ENCODE measurements around the gene DAB2IP.
A peak's percentile ranks its signal among the peaks of the same experiment; 100 is the strongest.

Gene DAB2IP

GRCh38 chr9:121613009-121613752 lies 38.3 kb upstream of the DAB2IP start (continued):
- no peak for TF ChIP-seq SALL2 (tag by site-specific recombination; IDR thresholded peaks at IDR 0.05; ENCODE audit: borderline replicate concordance)
- TF ChIP-seq PRDM10 (tag by site-specific recombination; IDR thresholded peaks at IDR 0.05): no peak
- no peak for TF ChIP-seq ZNF707 (tag by site-specific recombination; IDR thresholded peaks at IDR 0.05)
- no peak for TF ChIP-seq ZNF416 (tag by site-specific recombination; IDR thresholded peaks at IDR 0.05)
- TF ChIP-seq ZNF214 (tag by site-specific recombination; IDR thresholded peaks at IDR 0.05; ENCODE audit: borderline replicate concordance): no peak
- TF ChIP-seq SP7 (tag by site-specific recombination; IDR thresholded peaks at IDR 0.05): peak; percentile 84
- TF ChIP-seq ZNF791 (tag by site-specific recombination; IDR thresholded peaks at IDR 0.05): no peak
- TF ChIP-seq OSR2 (tag by site-specific recombination; IDR thresholded peaks at IDR 0.05): peak; percentile 81
- no peak for TF ChIP-seq ZNF169 (tag by site-specific recombination; IDR thresholded peaks at IDR 0.05)
- TF ChIP-seq, protein P1, sequence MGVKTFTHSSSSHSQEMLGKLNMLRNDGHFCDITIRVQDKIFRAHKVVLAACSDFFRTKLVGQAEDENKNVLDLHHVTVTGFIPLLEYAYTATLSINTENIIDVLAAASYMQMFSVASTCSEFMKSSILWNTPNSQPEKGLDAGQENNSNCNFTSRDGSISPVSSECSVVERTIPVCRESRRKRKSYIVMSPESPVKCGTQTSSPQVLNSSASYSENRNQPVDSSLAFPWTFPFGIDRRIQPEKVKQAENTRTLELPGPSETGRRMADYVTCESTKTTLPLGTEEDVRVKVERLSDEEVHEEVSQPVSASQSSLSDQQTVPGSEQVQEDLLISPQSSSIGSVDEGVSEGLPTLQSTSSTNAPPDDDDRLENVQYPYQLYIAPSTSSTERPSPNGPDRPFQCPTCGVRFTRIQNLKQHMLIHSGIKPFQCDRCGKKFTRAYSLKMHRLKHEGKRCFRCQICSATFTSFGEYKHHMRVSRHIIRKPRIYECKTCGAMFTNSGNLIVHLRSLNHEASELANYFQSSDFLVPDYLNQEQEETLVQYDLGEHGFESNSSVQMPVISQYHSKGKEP (tag by site-specific recombination; IDR thresholded peaks at IDR 0.05): no peak; the same call in 1 of the 2 replicates
- TF ChIP-seq MEIS1 (CRISPR knock-in tag; IDR thresholded peaks at IDR 0.05; ENCODE audit: borderline replicate concordance): peak; percentile 91
- no peak for TF ChIP-seq PRDM1 (tag by site-specific recombination; IDR thresholded peaks at IDR 0.05)
- no peak for TF ChIP-seq ZNF19 (tag by site-specific recombination; IDR thresholded peaks at IDR 0.05; ENCODE audit: low read depth)
- no peak for TF ChIP-seq ZNF140 (tag by site-specific recombination; IDR thresholded peaks at IDR 0.05)
- TF ChIP-seq, protein P2, sequence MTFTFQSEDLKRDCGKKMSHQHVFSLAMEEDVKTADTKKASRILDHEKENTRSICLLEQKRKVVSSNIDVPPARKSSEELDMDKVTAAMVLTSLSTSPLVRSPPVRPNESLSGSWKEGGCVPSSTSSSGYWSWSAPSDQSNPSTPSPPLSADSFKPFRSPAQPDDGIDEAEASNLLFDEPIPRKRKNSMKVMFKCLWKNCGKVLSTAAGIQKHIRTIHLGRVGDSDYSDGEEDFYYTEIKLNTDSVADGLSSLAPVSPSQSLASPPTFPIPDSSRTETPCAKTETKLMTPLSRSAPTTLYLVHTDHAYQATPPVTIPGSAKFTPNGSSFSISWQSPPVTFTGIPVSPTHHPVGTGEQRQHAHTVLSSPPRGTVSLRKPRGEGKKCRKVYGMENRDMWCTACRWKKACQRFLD (tag by site-specific recombination; IDR thresholded peaks at IDR 0.05): no peak
- no peak for TF ChIP-seq ZNF571 (tag by site-specific recombination; IDR thresholded peaks at IDR 0.05)
- TF ChIP-seq, protein P3, sequence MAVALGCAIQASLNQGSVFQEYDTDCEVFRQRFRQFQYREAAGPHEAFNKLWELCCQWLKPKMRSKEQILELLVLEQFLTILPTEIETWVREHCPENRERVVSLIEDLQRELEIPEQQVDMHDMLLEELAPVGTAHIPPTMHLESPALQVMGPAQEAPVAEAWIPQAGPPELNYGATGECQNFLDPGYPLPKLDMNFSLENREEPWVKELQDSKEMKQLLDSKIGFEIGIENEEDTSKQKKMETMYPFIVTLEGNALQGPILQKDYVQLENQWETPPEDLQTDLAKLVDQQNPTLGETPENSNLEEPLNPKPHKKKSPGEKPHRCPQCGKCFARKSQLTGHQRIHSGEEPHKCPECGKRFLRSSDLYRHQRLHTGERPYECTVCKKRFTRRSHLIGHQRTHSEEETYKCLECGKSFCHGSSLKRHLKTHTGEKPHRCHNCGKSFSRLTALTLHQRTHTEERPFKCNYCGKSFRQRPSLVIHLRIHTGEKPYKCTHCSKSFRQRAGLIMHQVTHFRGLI (tag by site-specific recombination; IDR thresholded peaks at IDR 0.05): no peak
- TF ChIP-seq ZNF610 (tag by site-specific recombination; IDR thresholded peaks at IDR 0.05; ENCODE audit: borderline replicate concordance): no peak
- TF ChIP-seq SCRT1 (tag by site-specific recombination; IDR thresholded peaks at IDR 0.05; ENCODE audit: borderline replicate concordance): no peak
- no peak for TF ChIP-seq MZF1 (tag by site-specific recombination; IDR thresholded peaks at IDR 0.05; ENCODE audit: borderline replicate concordance)
- no peak for TF ChIP-seq ZNF837 (tag by site-specific recombination; IDR thresholded peaks at IDR 0.05)
- no peak for TF ChIP-seq ZNF768 (tag by site-specific recombination; IDR thresholded peaks at IDR 0.05)
- TF ChIP-seq MYNN (tag by site-specific recombination; IDR thresholded peaks at IDR 0.05; ENCODE audit: borderline replicate concordance): no peak
- no peak for TF ChIP-seq ZNF623 (tag by site-specific recombination; IDR thresholded peaks at IDR 0.05)
- TF ChIP-seq ZNF658 (tag by site-specific recombination; IDR thresholded peaks at IDR 0.05): no peak
- TF ChIP-seq ZNF211 (tag by site-specific recombination; IDR thresholded peaks at IDR 0.05; ENCODE audit: low read depth): no peak
- TF ChIP-seq ZNF645 (tag by site-specific recombination; IDR thresholded peaks at IDR 0.05): no peak
- TF ChIP-seq ZNF157 (tag by site-specific recombination; IDR thresholded peaks at IDR 0.05): no peak
- TF ChIP-seq ZNF175 (tag by site-specific recombination; IDR thresholded peaks at IDR 0.05): no peak
- TF ChIP-seq ZNF560 (tag by site-specific recombination; IDR thresholded peaks at IDR 0.05; ENCODE audit: borderline replicate concordance): no peak
- no peak for TF ChIP-seq ZSCAN16 (tag by site-specific recombination; IDR thresholded peaks at IDR 0.05)
- no peak for TF ChIP-seq WT1 (tag by site-specific recombination; IDR thresholded peaks at IDR 0.05)
- TF ChIP-seq ZBTB7A (tag by site-specific recombination; IDR thresholded peaks at IDR 0.05; ENCODE audit: low read depth): 0 out of 2 replicates have a peak, but pooled peaks have one; percentile 30
